Body of pancreas (tissue), 4 donors: ENCODE results near the gene CAPN11.

Experiments
- CTCF ChIP-seq, 7 experiments: fragments of 450-650 bp in 4 of 7; fragments of 200-600 bp in 3 of 7; sonication (generic) in 3 of 7; IDR thresholded peaks; one replicate each; pipeline ENCODE4 v1.5.1; 2016 to 2019; ENCODE audit warnings: antibody characterized with exemption in 7 of 7
- POLR2A ChIP-seq, 3 donors: fragments of 450-650 bp; IDR thresholded peaks; one replicate each; pipeline ENCODE4 v1.6.1; 2016; ENCODE audit warnings: antibody characterized with exemption in 3 of 3, mild to moderate bottlenecking in 2 of 3

GRCh38 chr6:44217332-44218143 is 58.9 kb downstream of the CAPN11 start:
- TF ChIP-seq CTCF (IDR thresholded peaks at IDR 0.05) (no peak), POLR2A (IDR thresholded peaks at IDR 0.05) (peak; percentile 62 to 73 (median 64))
